HG03457 (cell line): ENCODE data around the gene KLHL22.
"Not testable (repeated sequence)": the region's sequence is repeated elsewhere in the genome, so short reads cannot be mapped to it uniquely, and the experiment has no call there.

Source experiments
- ATAC-seq: cut with Tn5 transposase; IDR thresholded peaks from one replicate; pipeline ENCODE4 v1.9.1; 2021; ENCODE audit warnings: moderate number of reproducible peaks; ENCODE audit not compliant: unreplicated experiment

KLHL22 gene

DNA sequence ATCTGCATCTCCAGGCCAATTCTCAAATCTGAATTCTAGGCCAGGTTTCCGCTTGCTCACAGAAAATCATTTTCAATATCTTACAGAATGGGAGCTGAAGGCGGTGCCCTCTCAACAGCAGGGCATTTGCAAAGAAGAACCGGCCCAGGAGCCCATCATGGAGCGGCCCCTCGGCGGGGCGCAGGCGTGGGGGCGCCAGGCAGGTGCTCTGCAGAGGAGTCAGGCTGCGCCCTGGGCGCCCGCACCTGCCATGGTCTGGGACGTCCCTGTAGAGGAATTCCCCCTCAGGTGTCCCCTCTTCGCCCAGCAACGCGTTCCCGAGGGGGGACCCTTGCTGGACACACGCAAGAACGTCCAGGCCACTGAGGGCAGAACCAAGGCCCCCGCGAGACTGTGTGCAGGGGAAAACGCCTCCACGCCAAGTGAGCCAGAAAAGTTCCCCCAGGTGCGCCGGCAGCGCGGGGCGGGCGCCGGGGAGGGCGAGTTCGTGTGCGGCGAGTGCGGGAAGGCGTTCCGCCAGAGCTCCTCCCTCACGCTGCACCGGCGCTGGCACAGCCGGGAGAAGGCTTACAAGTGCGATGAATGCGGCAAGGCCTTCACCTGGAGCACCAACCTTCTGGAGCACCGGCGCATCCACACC, 90.2 kb downstream of the KLHL22 start:
- no peak for ATAC-seq

DNA sequence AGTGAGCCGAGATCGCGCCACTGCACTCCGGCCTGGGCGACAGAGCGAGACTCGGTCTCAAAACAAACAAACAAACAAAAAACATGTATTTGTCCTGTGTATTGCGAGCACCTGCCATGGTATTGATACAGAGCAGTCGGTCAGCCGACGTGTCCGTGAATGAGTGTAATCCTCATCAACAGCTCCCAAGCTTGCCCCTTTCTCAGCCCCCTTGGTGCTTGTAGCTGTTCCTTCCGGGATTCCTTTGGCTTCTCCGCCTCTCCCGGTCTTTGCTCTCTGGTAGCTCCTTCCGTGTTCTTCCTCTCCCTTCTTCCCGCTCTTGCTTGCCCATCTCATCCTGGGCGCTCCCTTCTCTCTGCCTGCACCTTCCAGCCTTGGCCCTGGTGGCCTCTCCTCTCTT, 90.7 kb downstream of the KLHL22 start:
- ATAC-seq = no peak

DNA sequence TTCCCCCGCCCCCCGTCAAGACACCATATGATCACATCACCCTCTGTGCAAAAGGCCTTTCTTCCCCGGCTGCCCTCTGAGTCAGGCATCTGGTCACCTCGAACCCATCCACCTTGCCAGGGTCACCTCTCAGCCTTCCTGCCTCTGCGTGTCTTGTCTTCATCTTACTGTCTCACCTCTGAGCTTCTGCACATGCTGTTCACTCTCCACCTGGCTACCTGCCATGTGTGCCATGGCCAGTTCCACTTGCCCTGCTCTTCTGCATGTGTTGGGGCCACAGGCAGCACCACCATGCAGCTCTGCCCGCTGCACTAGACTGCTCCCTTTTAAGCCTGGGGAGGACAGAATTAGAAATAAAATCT, 91.8 kb downstream of the KLHL22 start:
- no peak for ATAC-seq

DNA sequence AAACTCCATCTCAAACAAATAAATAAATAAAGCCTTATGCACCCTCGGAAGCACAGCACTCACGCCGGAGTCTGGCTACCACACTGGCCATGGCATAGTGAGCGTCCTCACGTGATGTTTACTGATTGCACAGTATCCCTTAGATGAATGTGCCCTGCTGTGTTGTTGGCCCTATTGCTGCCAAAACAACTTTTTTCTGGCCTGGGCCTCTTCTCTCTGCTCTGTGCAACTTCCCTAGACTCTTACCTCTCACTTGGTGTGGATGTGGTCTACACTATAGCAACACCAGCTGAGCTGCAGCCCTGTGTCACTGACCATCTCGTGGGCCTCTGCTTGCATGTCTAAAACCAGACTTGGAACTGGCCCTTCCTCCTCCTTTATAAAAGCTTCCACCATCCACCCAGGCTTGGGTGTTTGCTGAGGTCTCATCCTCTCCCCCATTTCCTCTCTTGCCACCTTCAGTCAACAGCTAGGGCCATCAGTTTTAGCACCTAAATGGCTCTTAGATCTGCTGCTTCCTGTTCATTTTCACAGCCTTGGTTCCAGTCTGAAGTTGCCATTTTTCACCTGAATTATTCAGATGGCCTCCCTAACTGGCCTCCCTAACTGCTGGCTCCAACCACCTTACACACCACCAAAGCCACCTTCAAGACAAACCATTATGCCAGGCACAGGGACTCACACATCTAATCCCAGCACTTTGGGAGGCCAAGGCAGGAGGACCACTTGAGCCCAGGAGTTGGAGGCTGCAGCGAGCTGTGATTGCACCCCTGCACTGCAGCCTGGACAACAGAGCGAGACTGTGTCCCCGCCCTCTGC, 92.4 kb downstream of the KLHL22 start:
- ATAC-seq = no peak

DNA sequence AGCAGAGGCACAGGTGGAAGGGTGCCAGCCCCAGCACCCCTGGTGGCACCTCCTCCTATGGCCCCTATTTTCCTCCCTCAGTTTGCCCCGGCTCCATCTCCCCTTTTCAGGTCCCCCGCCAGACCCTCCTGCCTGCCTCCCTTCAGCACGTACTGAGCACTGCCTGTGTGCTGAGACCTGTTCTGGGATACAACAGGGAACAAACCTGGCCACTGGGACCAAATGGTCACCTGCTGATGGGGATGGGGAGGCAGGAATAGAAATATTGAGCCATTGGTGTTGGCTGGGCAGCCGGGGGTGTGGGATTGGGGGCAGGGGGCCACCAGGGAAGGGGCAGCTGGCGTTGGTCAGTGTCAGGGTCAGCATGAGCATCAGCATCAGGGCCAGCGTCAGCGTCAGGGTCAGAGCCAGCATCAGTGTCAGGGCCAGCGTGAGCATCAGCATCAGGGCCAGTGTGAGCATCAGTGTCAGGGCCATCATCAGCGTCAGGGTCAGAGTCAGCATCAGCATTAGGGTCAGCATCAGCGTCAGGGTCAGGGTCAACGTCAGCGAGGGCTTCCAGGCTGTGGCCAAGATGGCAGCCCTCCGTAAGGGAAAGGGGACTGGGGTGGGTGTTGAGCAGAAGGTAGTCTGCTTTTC, 94.1 kb downstream of the KLHL22 start:
- ATAC-seq = no peak

DNA sequence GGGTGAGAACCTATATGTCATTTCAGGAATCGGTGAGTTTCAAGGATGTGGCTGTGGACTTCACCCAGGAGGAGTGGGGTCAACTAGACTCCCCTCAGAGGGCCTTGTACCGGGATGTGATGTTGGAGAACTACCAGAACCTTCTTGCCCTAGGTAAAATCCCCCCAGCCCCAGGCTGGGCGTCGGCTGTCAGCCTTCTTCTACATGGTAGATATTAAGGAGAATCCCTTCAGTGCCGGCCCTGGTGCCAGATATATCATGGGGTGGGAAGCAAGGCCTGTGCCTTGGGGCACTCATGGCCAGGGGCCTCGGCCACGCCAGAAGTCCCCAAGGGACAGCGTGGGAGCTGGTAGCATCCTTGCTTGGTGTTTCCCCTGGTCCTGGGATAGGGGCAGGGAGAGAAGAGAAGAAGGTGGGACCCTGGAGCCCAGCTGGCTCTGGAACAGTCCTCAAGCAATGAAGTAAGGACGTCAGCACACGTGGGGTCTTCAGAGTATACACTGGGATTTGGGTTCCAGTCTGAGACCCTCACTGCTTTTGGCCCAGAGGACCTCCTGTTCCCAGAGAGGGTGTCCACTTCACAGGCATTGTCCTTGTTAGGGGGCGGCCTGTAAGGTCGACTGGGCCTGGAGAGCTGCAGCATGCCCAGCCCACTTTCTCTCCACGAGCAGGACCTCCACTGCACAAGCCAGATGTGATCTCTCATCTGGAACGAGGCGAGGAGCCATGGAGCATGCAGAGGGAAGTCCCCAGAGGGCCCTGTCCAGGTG, 94.8 kb downstream of the KLHL22 start:
- ATAC-seq = no peak

DNA sequence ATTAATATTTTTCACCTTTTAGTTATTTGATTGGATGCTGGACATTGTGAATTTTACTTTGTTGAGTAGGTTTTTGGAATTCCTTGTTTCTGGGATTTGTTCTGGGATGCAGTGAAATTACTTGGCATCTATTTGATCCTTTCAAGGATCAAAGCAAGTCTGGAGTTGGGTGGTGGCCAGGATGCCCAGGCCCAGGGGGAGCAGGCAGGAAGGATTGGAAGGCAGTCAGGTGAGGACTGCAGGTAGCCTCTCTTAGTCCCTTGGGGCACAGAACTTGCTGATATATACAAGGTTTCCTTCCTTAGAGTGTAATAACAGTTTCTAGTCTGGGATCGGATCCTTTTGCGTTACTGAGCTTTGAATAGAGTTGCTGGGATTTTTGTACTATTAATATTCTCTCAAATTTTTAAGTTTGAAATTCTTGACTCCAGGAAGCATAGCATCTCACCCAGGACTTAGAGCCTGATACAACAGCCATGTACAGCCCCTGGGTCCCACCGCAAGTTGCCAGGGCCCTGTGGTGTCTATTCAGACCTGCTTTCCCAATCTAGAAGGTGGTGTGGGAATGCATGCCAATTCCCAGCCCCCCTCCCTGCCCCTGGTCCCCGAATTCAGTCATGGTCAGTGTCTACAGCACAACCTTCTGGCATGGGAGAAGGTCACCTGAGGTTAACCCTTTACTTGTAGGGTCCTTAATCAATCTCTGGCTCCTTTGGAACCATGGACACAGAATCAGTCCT, 95.6 kb downstream of the KLHL22 start:
- no peak for ATAC-seq

DNA sequence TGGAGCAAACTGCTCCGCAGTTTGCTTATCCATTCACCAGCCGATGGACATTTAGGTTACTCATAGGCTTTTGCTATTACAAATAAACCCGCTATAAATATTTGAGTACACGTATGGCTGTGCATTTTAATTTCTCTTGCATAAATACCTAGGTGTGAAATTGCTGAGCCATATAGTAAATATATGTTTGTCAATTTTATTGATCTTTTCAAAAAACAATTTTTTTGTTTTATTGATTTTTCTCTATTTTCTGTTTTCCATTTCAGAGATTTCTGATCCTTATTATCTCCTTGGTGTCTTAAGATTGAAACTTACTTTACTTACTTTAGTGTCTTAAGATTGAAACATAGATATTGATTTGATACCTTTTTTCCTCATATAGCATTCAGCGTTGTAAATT, 97.2 kb downstream of the KLHL22 start:
- ATAC-seq = no peak

DNA sequence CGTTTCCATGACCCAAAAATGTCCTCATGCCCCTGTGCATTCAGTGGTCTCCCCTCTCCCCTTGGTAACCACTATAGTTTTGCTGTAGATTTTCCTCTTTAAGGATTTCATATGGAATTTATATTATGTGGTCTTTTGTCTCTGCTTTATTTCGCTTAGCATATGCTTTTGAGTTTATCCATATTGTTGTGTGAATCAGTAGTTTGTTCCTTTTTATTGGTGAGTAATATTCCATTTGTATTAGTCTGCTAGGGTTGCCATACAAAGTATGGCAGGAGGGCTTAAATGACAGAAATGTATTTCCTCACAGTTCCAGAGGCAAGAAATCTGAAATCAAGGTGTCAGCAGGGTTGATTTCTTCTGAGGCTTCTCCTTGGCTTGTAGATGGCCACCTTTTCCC, 98.1 kb downstream of the KLHL22 start:
- ATAC-seq = no peak

DNA sequence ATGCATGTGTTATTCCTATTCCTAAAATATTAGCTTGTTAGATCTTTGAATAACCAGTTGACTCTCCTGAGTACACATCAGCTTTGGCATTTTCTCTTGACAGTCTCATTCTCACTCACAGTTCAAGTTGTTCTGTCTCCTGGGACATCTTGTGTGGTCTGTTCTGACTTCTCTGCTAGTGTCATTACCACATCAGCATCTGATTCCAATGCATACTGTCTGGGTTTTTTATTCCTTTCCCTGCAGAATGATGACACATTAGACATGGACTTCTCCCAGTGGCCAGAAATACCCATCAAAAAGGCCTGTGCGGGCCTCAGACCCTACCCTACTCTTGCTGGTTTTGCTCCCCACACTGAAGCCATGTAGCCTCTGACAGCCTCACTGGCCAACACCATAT, 99.0 kb downstream of the KLHL22 start:
- no peak for ATAC-seq

DNA sequence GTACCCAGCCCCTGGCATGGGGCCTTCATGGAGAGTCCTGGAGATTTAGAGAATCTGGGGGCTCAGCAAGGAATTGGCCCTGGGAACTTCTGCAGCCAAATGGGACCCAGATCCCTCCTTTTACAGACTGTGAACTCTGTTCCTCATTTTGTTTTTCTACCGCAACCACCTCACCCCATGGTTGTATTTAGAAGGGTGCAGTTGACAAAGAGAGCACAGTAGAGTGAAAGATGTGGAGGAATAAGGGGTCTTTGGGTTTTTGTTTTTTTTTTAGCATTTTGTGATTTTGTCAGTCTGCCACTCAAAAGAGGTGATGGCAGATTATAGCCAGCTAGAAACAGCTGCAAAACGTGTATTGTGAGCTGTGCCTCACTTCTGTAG, 99.7 kb downstream of the KLHL22 start:
- ATAC-seq = no peak

DNA sequence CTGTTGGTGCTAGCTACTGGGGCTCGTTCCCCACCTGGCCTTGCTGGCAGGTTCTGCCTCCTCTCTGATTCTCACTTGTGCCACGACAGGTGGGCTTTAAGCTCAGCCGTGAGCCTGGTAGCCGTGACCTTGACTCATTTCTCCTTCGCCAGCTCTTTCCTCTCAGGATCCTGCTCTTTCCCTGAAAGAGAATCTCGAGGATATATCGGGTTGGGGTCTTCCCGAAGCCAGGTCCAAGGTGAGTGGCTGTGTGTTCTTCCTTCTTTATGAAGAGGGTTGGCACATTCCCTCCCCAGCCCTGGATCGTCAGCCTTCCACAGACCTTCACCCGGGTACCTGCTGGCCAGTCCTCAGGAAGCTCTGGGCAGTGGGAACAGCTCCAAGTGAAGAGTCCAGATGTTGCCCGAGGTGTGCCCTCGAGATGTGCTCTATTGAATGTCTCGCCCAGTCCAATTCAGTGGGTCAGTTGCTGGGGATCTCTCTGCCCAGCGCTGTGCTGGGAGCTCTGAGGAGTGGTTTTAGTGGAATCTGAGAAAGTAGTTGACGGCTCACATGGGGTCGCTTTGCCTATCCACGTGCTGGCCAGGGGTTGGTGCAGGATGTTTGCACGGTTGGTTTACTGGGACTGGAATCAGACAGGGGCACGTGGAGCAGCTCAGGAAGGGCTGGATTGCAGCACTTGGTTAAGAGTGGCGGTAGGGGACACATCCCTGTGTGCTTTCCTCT, 100.3 kb downstream of the KLHL22 start:
- no peak for ATAC-seq

DNA sequence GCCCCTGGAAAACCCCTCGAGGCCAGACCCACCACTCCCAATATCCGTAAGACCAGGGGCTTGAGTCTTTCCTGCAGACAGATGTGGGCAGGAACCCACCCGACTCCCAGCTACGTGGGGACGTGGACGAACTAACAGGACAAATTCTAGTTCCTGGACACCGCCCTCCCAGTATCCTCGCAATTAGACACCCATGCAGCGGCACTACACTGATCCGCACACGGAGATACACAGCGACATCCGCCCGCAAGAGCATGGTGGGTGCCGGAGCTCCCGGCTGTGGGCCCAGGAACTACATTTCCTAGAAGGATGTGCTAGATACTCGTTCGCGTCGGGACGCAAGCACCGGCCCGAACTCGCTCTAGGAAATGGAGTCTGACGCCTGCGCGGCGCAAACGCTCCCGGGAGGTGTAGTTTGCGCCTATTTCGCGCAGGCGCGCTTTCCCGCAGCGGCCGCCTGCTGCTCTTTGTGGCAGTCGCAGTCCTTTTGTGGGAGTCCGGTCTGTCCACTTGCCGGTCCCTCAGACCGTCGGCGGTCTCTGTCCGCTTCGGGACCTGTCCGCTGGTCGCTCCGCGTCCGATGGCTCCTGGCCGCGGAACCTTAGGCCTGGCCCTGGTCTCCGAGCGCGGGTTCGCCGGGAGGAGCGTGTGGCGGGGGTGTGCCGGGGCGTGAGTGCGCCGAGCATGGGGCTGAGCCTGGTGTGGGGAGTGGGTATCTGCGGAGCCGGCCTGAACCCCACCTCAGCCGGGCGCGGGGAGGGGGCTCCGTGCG, 101.7 kb downstream of the KLHL22 start, which contains the start of gene ZNF74:
TSS of gene ZNF74 (plus strand) at position 447 of the 772 bp plus-strand sequence. CDS start 478 bp downstream, outside the sequence.
- ATAC-seq = no peak

DNA sequence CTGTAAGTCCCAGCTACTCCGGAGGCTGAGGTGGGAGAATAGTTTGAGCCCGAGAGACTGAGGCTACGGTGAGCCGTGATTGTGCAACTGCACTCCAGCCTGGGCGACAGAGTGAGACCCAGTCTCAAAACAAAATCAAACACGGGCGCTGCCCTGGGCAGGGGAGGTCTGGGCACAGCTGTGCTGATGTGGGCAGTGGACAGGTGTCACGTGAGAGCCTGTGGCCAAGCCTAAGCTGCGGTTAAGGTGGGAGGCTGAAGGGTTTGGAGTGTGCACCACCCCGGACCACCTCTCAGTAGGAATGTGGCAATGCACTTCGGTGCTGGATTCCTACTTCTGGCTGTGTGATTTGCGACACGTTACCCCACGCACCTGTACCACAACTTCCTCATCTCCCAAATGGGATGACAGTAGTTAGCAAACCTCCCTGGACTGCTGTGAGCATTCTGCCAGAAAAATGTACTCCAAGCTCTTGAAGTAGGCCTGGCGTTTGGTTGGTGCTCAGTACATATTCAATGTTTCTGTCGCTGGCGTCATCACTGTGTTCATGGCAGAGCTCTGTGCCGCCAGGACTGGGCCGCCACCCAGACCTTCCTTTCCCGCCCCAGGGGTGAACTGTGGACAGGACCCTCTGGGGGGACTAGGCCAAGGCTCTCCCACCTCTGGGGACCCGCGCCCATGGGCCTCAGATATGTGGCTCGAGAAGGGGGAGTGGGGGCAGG, 102.5 kb downstream of the KLHL22 start:
- no peak for ATAC-seq

DNA sequence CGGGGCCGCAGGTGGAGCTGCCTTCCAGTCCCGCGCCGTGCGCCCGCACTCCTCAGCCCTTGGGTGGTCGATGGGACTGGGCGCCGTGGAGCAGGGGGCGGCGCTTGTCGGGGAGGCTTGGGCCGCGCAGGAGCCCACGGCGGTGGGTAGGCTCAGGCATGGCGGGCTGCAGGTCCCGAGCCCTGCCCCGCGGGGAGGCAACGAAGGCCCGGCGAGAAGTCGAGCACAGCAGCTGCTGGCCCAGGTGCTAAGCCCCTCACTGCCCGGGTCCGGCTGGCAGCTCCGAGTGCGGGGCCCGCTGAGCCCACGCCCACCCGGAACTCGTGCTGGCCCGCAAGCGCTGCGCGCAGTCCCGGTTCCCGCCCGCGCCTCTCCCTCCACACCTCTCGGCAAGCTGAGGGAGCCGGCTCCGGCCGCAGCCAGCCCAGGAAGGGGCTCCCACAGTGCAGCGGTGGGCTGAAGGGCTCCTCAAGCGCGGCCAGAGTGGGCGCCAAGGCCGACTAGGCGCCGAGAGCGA, 103.2 kb downstream of the KLHL22 start:
- not testable (repeated sequence) for ATAC-seq
